A549 (cell line): ENCODE results near the gene SCTR. TPM values are rescaled to one million over a fixed set of nuclear protein-coding genes. Genes with fewer than 3 reads are reported as not detected.

Experiments
- ATAC-seq, 2 experiments: fragments of 200-7000 bp in 1 of 2; fragments of >200 bp in 1 of 2; cut with Nextera tagmentation in 1 of 2; cut with Tn5 transposase in 1 of 2; 3 replicates each; pipeline versions ENCODE4 v1.8.0 to v1.9.1; 2018 to 2020; ENCODE audit warnings: mild to moderate bottlenecking in 1 of 2, moderate library complexity in 1 of 2
- CTCF ChIA-PET: fragments of 300-600 bp; sonication (Branson Sonifier 250); formaldehyde crosslinking; extraction: SDS; loops from one replicate; lab custom pipeline; 2021; ENCODE audit warnings: antibody characterized with exemption, inconsistent platforms; lab: Yijun Ruan, JAX
- POLR2A ChIA-PET: fragments of 350-600 bp; formaldehyde crosslinking; extraction: SDS; loops from one replicate; lab custom pipeline; 2021; ENCODE audit warnings: antibody characterized with exemption, inconsistent platforms; lab: Yijun Ruan, JAX
- DNase-seq, 2 experiments: peaks; one replicate each; pipeline versions ENCODE4 v3.0.0 to v3.0.0-alpha.2; 2011 to 2016; ENCODE audit warnings: low read depth in 1 of 2, low spot score in 1 of 2
- FAIRE-seq: peaks from 2 replicates; lab custom pipeline; 2011; peaks lifted over from hg19 to GRCh38; lab: Jason Lieb, UNC
- H3K27ac ChIP-seq, 2 experiments: fragments of >200 bp; sonication (Bioruptor Twin); formaldehyde crosslinking; 3 replicates each; pipeline ENCODE4 v1.5.1; 2016 to 2017
- H3K4me1 ChIP-seq: fragments of >200 bp; sonication (Bioruptor Twin); formaldehyde crosslinking; 3 replicates; pipeline ENCODE4 v1.6.1; 2016
- H3K4me2 ChIP-seq: fragments of >200 bp; sonication (Bioruptor Twin); formaldehyde crosslinking; 3 replicates; pipeline ENCODE4 v1.6.1; 2016
- H3K4me3 ChIP-seq: fragments of >200 bp; sonication (Bioruptor Twin); formaldehyde crosslinking; 3 replicates; pipeline ENCODE4 v1.5.1; 2016
- H3K9me3 ChIP-seq: fragments of >200 bp; sonication (Bioruptor Twin); formaldehyde crosslinking; 3 replicates; pipeline ENCODE4 v1.6.1; 2016
- BCL3 ChIP-seq: fragments of >200 bp; sonication (Bioruptor Twin); formaldehyde crosslinking; IDR thresholded peaks from 3 replicates; pipeline ENCODE4 v1.6.1; 2016
- BHLHE40 ChIP-seq: IDR thresholded peaks from 2 replicates; pipeline ENCODE4 v1.6.1; 2012; ENCODE audit warnings: low read depth, low read length, inconsistent platforms
- CEBPB ChIP-seq, 2 experiments: fragments of >200 bp in 1 of 2; sonication (Bioruptor Twin) in 1 of 2; formaldehyde crosslinking in 1 of 2; IDR thresholded peaks; 2 replicates each; pipeline ENCODE4 v1.6.1; 2012 to 2016
- CHD4 ChIP-seq: fragments of 200-600 bp; sonication (generic); IDR thresholded peaks from 2 replicates; pipeline ENCODE4 v1.6.1; 2016; ENCODE audit warnings: antibody characterized with exemption, mild to moderate bottlenecking, borderline replicate concordance
- EHF ChIP-seq: fragments of 250-450 bp; sonication (Bioruptor Pico); IDR thresholded peaks from 2 replicates; pipeline ENCODE4 v1.5.0; 2020; ENCODE audit warnings: mild to moderate bottlenecking
- EHMT2 ChIP-seq: fragments of 200-600 bp; sonication (generic); IDR thresholded peaks from 2 replicates; pipeline ENCODE4 v1.6.1; 2016; ENCODE audit warnings: antibody characterized with exemption, low read depth, mild to moderate bottlenecking, moderate library complexity
- EP300 ChIP-seq, 2 experiments: fragments of >200 bp; sonication (Bioruptor Twin); formaldehyde crosslinking; IDR thresholded peaks; 2 replicates in 1 of 2; 3 replicates in 1 of 2; pipeline ENCODE4 v1.6.1; 2016 to 2017
- FOSB ChIP-seq: fragments of 250-450 bp; sonication (Bioruptor Pico); IDR thresholded peaks from 2 replicates; pipeline ENCODE4 v1.5.0; 2020; ENCODE audit warnings: mild to moderate bottlenecking, moderate library complexity
- FOXS1 ChIP-seq: fragments of 250-450 bp; sonication (Bioruptor Pico); IDR thresholded peaks from 2 replicates; pipeline ENCODE4 v1.5.0; 2020; ENCODE audit warnings: mild to moderate bottlenecking, moderate library complexity
- HES2 ChIP-seq: fragments of >200 bp; sonication (Bioruptor Twin); formaldehyde crosslinking; IDR thresholded peaks from 2 replicates; pipeline ENCODE4 v1.6.1; 2016
- HMGXB4 ChIP-seq: fragments of 250-450 bp; sonication (Bioruptor Pico); IDR thresholded peaks from 2 replicates; pipeline ENCODE4 v1.5.0; 2021; ENCODE audit warnings: mild to moderate bottlenecking, moderate library complexity, borderline replicate concordance
- HOXA7 ChIP-seq: fragments of 250-450 bp; sonication (Bioruptor Pico); IDR thresholded peaks from 2 replicates; pipeline ENCODE4 v1.5.0; 2020; ENCODE audit warnings: mild to moderate bottlenecking, moderate library complexity
- JUNB ChIP-seq: fragments of >200 bp; sonication (Bioruptor Twin); formaldehyde crosslinking; IDR thresholded peaks from 2 replicates; pipeline ENCODE4 v1.6.1; 2016
- MAZ ChIP-seq: fragments of 150-350 bp; IDR thresholded peaks from 2 replicates; pipeline ENCODE4 v1.6.1; 2014; ENCODE audit warnings: antibody characterized with exemption, low read depth, low read length, borderline replicate concordance
- NFE2L2 ChIP-seq: fragments of 150-350 bp; conservative IDR thresholded peaks from 2 replicates; pipeline ENCODE4 v1.6.1; 2014; ENCODE audit warnings: low read length
- NPAS2 ChIP-seq: fragments of 250-450 bp; sonication (Bioruptor Pico); IDR thresholded peaks from 2 replicates; pipeline ENCODE4 v1.8.0; 2022; ENCODE audit warnings: mild to moderate bottlenecking, moderate library complexity, borderline replicate concordance
- PBX3 ChIP-seq: IDR thresholded peaks from 2 replicates; pipeline ENCODE4 v1.6.1; 2012
- REST ChIP-seq: fragments of 200-600 bp; sonication (generic); IDR thresholded peaks from 2 replicates; pipeline ENCODE4 v1.6.1; 2016; ENCODE audit warnings: antibody characterized with exemption, mild to moderate bottlenecking, moderate library complexity
- SMC3 ChIP-seq: fragments of >200 bp; sonication (Bioruptor Twin); formaldehyde crosslinking; IDR thresholded peaks from 3 replicates; pipeline ENCODE4 v1.6.1; 2018; ENCODE audit warnings: inconsistent platforms
- USF2 ChIP-seq: fragments of 450-650 bp; IDR thresholded peaks from 2 replicates; pipeline ENCODE4 v1.6.1; 2014; ENCODE audit warnings: antibody characterized with exemption
- ZFP36 ChIP-seq: fragments of 450-650 bp; IDR thresholded peaks from 2 replicates; pipeline ENCODE4 v1.6.1; 2014; ENCODE audit warnings: borderline replicate concordance; ENCODE audit not compliant: partially characterized antibody
- ZSCAN20 ChIP-seq: fragments of 250-450 bp; sonication (Bioruptor Pico); IDR thresholded peaks from 2 replicates; pipeline ENCODE4 v1.8.0; 2022; ENCODE audit warnings: mild to moderate bottlenecking, moderate library complexity
- WGBS: methylation state at CpG from one replicate; pipeline ENCODE4 v1.1.6; 2017; ENCODE audit errors: missing lambda C conversion rate; 5-methylcytosine and 5-hydroxymethylcytosine counted together
- polyA plus RNA-seq, 4 experiments: library from polyadenylated mRNA; depleted of rRNA in 3 of 4; stranded (reverse); fragments of >200 nt; fragmentation: RNase III in 1 of 4; extraction: RNeasy Plus Mini Kit Qiagen cat#74134 plus additional on column Dnase treatment in 1 of 4; gene quantifications; 2 replicates in 3 of 4; 3 replicates in 1 of 4; pipeline ENCODE4 v1.2.3, GENCODE V29; 2011 to 2017

SCTR gene
- polyA plus RNA-seq, 2 of the 4 experiments (the other 2 are of a cell fraction): not detected

- 68% methylated on average over 41 of the region's 53 CpGs for WGBS
- H3K9me3 ChIP-seq: no peaks in the 10 kb centered on the region
- POLR2A ChIA-PET: interaction anchor here (0.9 to 1.2 kb wide), 3 partner anchors 10 to 327 kb away, joined by 3 read pairs; partner anchors contain the start of gene PTPN4
- no peak for FAIRE-seq
- no peak for DNase-seq
- CTCF ChIA-PET: interaction anchor here (1.3 to 2.6 kb wide), 2 partner anchors 26 to 44 kb away, joined by 3 to 13 read pairs; no protein-coding TSS in a partner anchor
- peaks cover 29% of the 10 kb centered on the region for H3K4me1 ChIP-seq
- no peak for TF ChIP-seq HMGXB4 (CRISPR knock-in tag)
- no peak for TF ChIP-seq REST
- no peak for TF ChIP-seq HOXA7 (CRISPR knock-in tag)
- TF ChIP-seq BCL3: no peak
- no peak for TF ChIP-seq PBX3
- TF ChIP-seq BHLHE40: no peak
- H3K4me3 ChIP-seq: peak overlapping the region; percentile 43
- peak; percentile 9 to 22; a peak in 3 of 6 replicates for ATAC-seq
- peak overlapping the region; percentile 65 for H3K4me2 ChIP-seq
- peak overlapping the region; percentile 64 to 91 for H3K27ac ChIP-seq
Measured at GRCh38 chr2:119431976-119432850, 92.1 kb downstream of the SCTR start.

GRCh38 chr2:119431155-119431975 lies 92.9 kb downstream of the SCTR start, which contains the start of gene TMEM37:
TSS of gene TMEM37 (plus strand) at chr2:119431854. CDS start at chr2:119431904, 50 bp downstream.
- Histone ChIP-seq H3K4me2 (peak within 1 kb of the TSS; percentile 65), H3K27ac (peak within 1 kb of the TSS; percentile 64 to 91), H3K9me3 (no peaks in the 10 kb centered on the region), H3K4me3 (peak within 1 kb of the TSS; percentile 43), H3K4me1 (peaks cover 38% of the 10 kb centered on the region)
- FAIRE-seq (no peak), ATAC-seq (peak; percentile 82 to 88), DNase-seq (peak; percentile 56 to 58)
- CTCF ChIA-PET: interaction anchor here (2.6 kb wide), 1 partner anchor 45 kb away, joined by 13 read pairs; no protein-coding TSS in a partner anchor
- 9% methylated on average over 14 of the region's 72 CpGs for WGBS
- POLR2A ChIA-PET: interaction anchor here (0.9 to 1.2 kb wide), 3 partner anchors 11 to 328 kb away, joined by 3 read pairs; partner anchors contain the start of gene PTPN4
- TF ChIP-seq ZFP36 (no peak), JUNB (no peak), MAZ (no peak), NFE2L2 (no peak), ZSCAN20 (no peak), HES2 (no peak), CHD4 (no peak), FOSB (CRISPR knock-in tag) (no peak), SMC3 (peak; percentile 25; the same call in 2 of the 3 replicates), USF2 (no peak), EHF (CRISPR knock-in tag) (no peak), NPAS2 (CRISPR knock-in tag) (no peak), CEBPB (IDR thresholded peaks at IDR 0.05) (no peak), EP300 (IDR thresholded peaks at IDR 0.05) (no peak), EHMT2 (no peak), BCL3 (0 out of 3 replicates have a peak, but pooled peaks have one; percentile 38), FOXS1 (no peak)
